Adipocyte (in vitro differentiated cells): ENCODE data around the gene NEUROG3.

ENCODE experiments used
- DNase-seq: peaks from one replicate; pipeline ENCODE4 v3.0.0-alpha.2; 2015; ENCODE audit warnings: low read depth
- H3K27me3 ChIP-seq: replicated peaks from 2 replicates; pipeline ENCODE4 v1.7.0; 2013; ENCODE audit warnings: mild to moderate bottlenecking, low read length, moderate library complexity; ENCODE audit not compliant: control insufficient read depth, insufficient read depth
- H3K36me3 ChIP-seq: 2 replicates; pipeline ENCODE4 v1.7.0; 2013; ENCODE audit warnings: low read length, mild to moderate bottlenecking, moderate library complexity; ENCODE audit not compliant: control insufficient read depth, insufficient read depth, severe bottlenecking
- H3K4me1 ChIP-seq: 2 replicates; pipeline ENCODE4 v1.7.0; 2013; ENCODE audit warnings: mild to moderate bottlenecking, low read length, moderate library complexity; ENCODE audit not compliant: control insufficient read depth, insufficient read depth
- H3K4me3 ChIP-seq: 2 replicates; pipeline ENCODE4 v1.7.0; 2013; ENCODE audit warnings: mild to moderate bottlenecking, low read length, moderate library complexity
- H3K9ac ChIP-seq: 2 replicates; pipeline ENCODE4 v1.7.0; 2013; ENCODE audit warnings: mild to moderate bottlenecking, low read length, moderate library complexity
- H3K9me3 ChIP-seq: 2 replicates; pipeline ENCODE4 v1.7.0; 2013; ENCODE audit warnings: mild to moderate bottlenecking, low read length, moderate library complexity; ENCODE audit not compliant: control insufficient read depth

The NEUROG3 gene, protein sequence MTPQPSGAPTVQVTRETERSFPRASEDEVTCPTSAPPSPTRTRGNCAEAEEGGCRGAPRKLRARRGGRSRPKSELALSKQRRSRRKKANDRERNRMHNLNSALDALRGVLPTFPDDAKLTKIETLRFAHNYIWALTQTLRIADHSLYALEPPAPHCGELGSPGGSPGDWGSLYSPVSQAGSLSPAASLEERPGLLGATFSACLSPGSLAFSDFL

DNA sequence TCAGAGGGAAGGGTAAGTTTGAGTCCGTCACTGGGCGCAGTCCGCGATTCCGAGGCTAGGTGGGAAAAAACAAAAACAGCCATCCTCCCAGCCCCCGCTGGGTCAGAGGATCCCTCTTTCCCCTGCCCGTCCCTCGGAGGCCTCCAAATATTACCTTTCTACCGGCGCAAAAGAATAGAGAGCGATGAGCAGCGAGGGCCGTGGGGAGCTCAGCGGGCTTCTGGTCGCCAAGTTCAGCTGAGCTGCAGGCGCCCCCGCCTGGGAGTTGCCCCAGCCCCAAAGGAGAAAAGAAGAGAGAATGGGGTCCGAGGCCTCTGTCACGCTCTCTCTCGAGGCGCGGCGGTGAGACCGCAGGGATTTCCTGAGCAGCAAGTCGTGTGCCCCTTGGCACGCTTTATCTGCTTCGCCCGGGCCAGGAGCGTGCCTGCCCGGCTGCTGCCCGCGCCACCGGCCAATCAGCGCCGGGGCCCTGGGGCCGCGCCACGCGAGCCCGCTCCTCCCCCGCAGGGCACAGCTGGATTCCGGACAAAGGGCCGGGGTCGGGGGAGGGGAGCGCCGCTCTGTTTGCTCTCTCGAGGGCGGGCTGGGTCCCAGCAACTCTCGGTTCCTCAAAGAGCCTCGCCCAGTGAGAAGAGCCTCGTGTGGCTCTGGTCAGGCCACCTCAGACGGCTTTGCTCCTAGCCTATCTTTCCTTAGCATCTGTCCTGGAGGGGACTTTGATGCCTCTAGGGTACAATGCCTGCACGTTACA lies at the start of gene NEUROG3:
TSS of gene NEUROG3 (minus strand) at position 367 of the 751 bp plus-strand sequence. CDS start 379 bp downstream, outside the sequence.
- Histone ChIP-seq H3K27me3 (peaks cover 84% of the 10 kb centered on the region), H3K4me3 (peak within 1 kb of the TSS; percentile 23), H3K36me3 (no peaks in the 10 kb centered on the region), H3K4me1 (no peaks in the 10 kb centered on the region), H3K9ac (no peak within 1 kb of the TSS), H3K9me3 (no peaks in the 10 kb centered on the region)
- no peak for DNase-seq

- H3K4me1 ChIP-seq: no peaks in the 10 kb centered on the region
- DNase-seq: no peak
- H3K4me3 ChIP-seq: no peak overlapping the region
- H3K27me3 ChIP-seq: peaks cover 39% of the 10 kb centered on the region
- no peaks in the 10 kb centered on the region for H3K36me3 ChIP-seq
- peaks cover 32% of the 10 kb centered on the region for H3K9me3 ChIP-seq
- no peak overlapping the region for H3K9ac ChIP-seq
These were observed 47.4 kb upstream of the NEUROG3 start for GRCh38 chr10:69620625-69621024.

- peaks cover 25% of the 10 kb centered on the region for H3K9me3 ChIP-seq
- H3K27me3 ChIP-seq: peaks cover 39% of the 10 kb centered on the region
These were observed 46.4 kb upstream of the NEUROG3 start for GRCh38 chr10:69619626-69620025.

DNA sequence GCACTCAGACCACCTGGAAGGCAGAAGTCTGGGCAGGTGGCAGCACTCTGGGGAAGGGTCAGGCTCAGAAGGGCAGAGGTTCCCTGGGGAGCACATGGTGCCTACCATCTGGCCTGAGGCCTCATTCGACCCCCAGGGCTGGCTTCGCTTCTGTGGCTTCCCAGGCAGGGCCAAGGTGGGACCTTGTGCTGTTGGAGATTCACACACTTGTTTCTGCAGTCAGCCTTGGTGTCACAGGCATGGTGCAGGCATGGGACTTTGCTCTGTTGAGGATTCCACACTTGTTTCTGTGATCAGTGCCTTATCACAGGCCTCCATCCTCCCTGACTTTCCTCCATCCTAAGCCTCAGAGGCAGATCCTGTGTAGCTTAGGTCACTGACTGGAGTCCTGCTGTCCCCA lies 45.5 kb upstream of the NEUROG3 start:
- peaks cover 25% of the 10 kb centered on the region for H3K9me3 ChIP-seq
- DNase-seq: no peak
- H3K27me3 ChIP-seq: peaks cover 46% of the 10 kb centered on the region

More at GRCh38 chr10:69619626-69620025, 46.4 kb upstream of the NEUROG3 start:
- Histone ChIP-seq H3K4me1 (no peaks in the 10 kb centered on the region), H3K9ac (no peak overlapping the region), H3K36me3 (no peaks in the 10 kb centered on the region), H3K4me3 (no peak overlapping the region)
- no peak for DNase-seq

GRCh38 chr10:69616358-69616757 lies 43.1 kb upstream of the NEUROG3 start:
- Histone ChIP-seq H3K4me3 (no peak overlapping the region), H3K9me3 (peaks cover 17% of the 10 kb centered on the region), H3K27me3 (peaks cover 49% of the 10 kb centered on the region), H3K9ac (no peak overlapping the region), H3K36me3 (no peaks in the 10 kb centered on the region), H3K4me1 (no peaks in the 10 kb centered on the region)
- no peak for DNase-seq

More for the DNA sequence above, 45.5 kb upstream of the NEUROG3 start:
- Histone ChIP-seq H3K4me1 (no peaks in the 10 kb centered on the region), H3K4me3 (no peak overlapping the region), H3K36me3 (no peaks in the 10 kb centered on the region), H3K9ac (no peak overlapping the region)

GRCh38 chr10:69614130-69614529 lies 40.9 kb upstream of the NEUROG3 start:
- no peak for DNase-seq
- H3K9me3 ChIP-seq: peaks cover 34% of the 10 kb centered on the region
- no peaks in the 10 kb centered on the region for H3K4me1 ChIP-seq
- no peaks in the 10 kb centered on the region for H3K36me3 ChIP-seq
- H3K4me3 ChIP-seq: no peak overlapping the region
- H3K9ac ChIP-seq: no peak overlapping the region
- peaks cover 28% of the 10 kb centered on the region for H3K27me3 ChIP-seq

GRCh38 chr10:69612760-69613159 lies 39.5 kb upstream of the NEUROG3 start:
- H3K27me3 ChIP-seq: peaks cover 22% of the 10 kb centered on the region
- H3K9me3 ChIP-seq: peaks cover 38% of the 10 kb centered on the region
- H3K9ac ChIP-seq: no peak overlapping the region
- no peak overlapping the region for H3K4me3 ChIP-seq
- DNase-seq: no peak
- no peaks in the 10 kb centered on the region for H3K36me3 ChIP-seq
- H3K4me1 ChIP-seq: no peaks in the 10 kb centered on the region

- H3K9ac ChIP-seq: no peak overlapping the region
- H3K4me1 ChIP-seq: no peaks in the 10 kb centered on the region
- no peak overlapping the region for H3K4me3 ChIP-seq
- peaks cover 31% of the 10 kb centered on the region for H3K9me3 ChIP-seq
- no peak for DNase-seq
- H3K36me3 ChIP-seq: no peaks in the 10 kb centered on the region
- H3K27me3 ChIP-seq: peaks cover 21% of the 10 kb centered on the region
These were observed 35.9 kb upstream of the NEUROG3 start for GRCh38 chr10:69609077-69609476.

DNA sequence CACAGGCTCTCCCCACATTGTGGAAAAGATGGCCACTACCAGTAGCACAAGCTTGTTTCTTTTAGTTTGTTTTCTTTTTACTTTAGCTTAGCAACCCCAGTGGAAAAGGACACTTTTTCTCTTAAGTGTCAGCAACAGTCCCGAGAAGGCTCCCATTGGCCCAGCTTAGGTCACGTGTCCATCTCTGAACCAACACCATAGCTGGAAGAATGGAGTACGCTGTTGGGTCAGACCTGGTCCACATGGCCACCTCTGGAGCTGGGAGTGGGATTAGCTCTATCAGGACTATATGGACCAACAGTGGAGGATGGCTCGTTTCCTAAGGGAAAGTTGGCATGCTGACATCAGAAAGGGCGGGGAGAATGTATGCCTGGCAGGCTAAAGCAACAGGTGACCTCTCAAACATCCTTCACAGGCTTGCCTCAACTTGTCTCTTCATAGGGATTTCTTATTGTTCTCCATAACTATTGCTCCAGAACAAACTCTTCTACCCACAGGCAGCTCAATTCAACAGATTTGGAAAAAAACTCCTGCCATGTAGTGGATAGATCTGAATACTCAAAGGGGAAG lies 27.6 kb upstream of the NEUROG3 start:
- H3K27me3 ChIP-seq: peaks cover 62% of the 10 kb centered on the region
- DNase-seq: no peak
- H3K4me3 ChIP-seq: no peak overlapping the region
- no peaks in the 10 kb centered on the region for H3K4me1 ChIP-seq
- H3K9me3 ChIP-seq: peaks cover 21% of the 10 kb centered on the region
- H3K9ac ChIP-seq: no peak overlapping the region
- no peaks in the 10 kb centered on the region for H3K36me3 ChIP-seq

DNA sequence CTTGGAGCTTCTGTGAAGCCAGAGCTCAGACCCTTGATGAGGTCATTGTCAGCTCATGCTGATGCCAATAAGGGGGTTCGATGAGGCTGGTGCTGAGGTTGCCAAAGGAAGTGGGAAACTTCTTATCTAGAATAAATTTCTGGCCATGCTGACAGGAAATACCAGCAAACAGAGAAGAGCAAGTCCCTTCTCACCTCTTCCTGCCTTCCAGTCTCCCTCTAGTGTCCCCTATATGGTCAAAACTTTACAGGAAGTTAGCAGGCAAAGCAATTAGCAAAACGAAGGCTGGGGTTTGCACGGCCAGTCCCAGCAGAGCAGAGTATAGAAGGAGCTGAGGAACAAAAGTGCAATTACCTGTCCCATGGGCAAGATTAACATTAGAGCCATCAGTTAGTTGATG lies 15.1 kb upstream of the NEUROG3 start:
- H3K4me1 ChIP-seq: no peaks in the 10 kb centered on the region
- no peak overlapping the region for H3K4me3 ChIP-seq
- H3K36me3 ChIP-seq: no peaks in the 10 kb centered on the region
- no peak for DNase-seq
- H3K9me3 ChIP-seq: peaks cover 16% of the 10 kb centered on the region
- H3K27me3 ChIP-seq: peaks cover 23% of the 10 kb centered on the region
- H3K9ac ChIP-seq: no peak overlapping the region

DNA sequence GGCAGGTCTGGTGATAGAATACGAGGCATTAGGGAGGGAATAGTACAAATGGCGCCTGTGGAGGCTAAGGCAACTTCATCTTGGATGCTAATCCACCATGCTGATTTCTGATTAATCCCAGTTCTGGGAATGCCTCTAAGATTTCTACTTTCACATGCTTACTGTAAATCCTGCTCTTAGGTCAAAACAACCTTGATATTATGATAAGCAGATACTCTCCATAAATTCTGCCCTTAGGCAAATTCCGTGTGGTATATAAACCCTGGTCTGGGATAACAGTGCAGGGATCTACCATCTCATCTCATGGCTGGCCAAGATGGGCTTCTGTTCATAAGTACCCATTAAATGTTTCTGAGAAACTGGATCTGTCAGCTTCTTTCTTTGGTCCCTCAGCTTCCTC lies 11.4 kb upstream of the NEUROG3 start:
- DNase-seq: no peak
- H3K9me3 ChIP-seq: peaks cover 12% of the 10 kb centered on the region
- peaks cover 52% of the 10 kb centered on the region for H3K27me3 ChIP-seq
- H3K4me3 ChIP-seq: no peak overlapping the region
- no peaks in the 10 kb centered on the region for H3K36me3 ChIP-seq
- H3K4me1 ChIP-seq: no peaks in the 10 kb centered on the region
- H3K9ac ChIP-seq: no peak overlapping the region
